K562 (cell line): ENCODE results near the gene ZFP36. TPM values are rescaled to one million over a fixed set of nuclear protein-coding genes. Genes with fewer than 3 reads are reported as not detected.
A peak's percentile ranks its signal among the peaks of the same experiment; 100 is the strongest.

Experiments used
- CREB1 ChIP-seq, 2 experiments: sonication (generic) in 1 of 2; formaldehyde crosslinking in 1 of 2; IDR thresholded peaks; 2 replicates each; pipeline versions ENCODE4 v1.6.1 to v1.8.0; 2012 to 2022; ENCODE audit warnings: inconsistent platforms in 1 of 2, mild to moderate bottlenecking in 1 of 2, missing genetic modification reagents in 1 of 2, moderate library complexity in 1 of 2
- ELF1 ChIP-seq: fragments of 200-800 bp; sonication (Bioruptor generic); IDR thresholded peaks from 2 replicates; pipeline ENCODE4 v1.6.1; 2016; ENCODE audit warnings: missing genetic modification characterization, missing compliant biosample characterization
- GABPB2 ChIP-seq: fragments of 250-450 bp; sonication (Bioruptor Pico); conservative IDR thresholded peaks from 2 replicates; pipeline ENCODE4 v1.5.1; 2021; ENCODE audit warnings: mild to moderate bottlenecking
- HIVEP1 ChIP-seq: fragments of 250-450 bp; sonication (Bioruptor Pico); IDR thresholded peaks from 2 replicates; pipeline ENCODE4 v1.4.0; 2020; ENCODE audit warnings: mild to moderate bottlenecking
- NR2C1 ChIP-seq, 2 experiments: fragments of 450-650 bp; IDR thresholded peaks; 2 replicates each; pipeline ENCODE4 v1.6.1; 2017; ENCODE audit warnings: mild to moderate bottlenecking in 2 of 2, antibody characterized with exemption in 1 of 2, inconsistent platforms in 1 of 2, missing compliant biosample characterization in 1 of 2, missing genetic modification characterization in 1 of 2
- RFX7 ChIP-seq: fragments of 250-450 bp; sonication (Bioruptor Pico); IDR thresholded peaks from 2 replicates; pipeline ENCODE4 v1.5.1; 2021; ENCODE audit warnings: mild to moderate bottlenecking
- TGIF2 ChIP-seq: sonication (generic); formaldehyde crosslinking; IDR thresholded peaks from 2 replicates; pipeline ENCODE4 v1.8.1; 2022; ENCODE audit warnings: mild to moderate bottlenecking, missing genetic modification reagents, moderate library complexity
- ZBTB8A ChIP-seq: fragments of 450-650 bp; IDR thresholded peaks from 2 replicates; pipeline ENCODE4 v1.6.1; 2018; ENCODE audit warnings: mild to moderate bottlenecking, moderate library complexity; ENCODE audit not compliant: partially characterized antibody
- ZC3H4 ChIP-seq: sonication (generic); formaldehyde crosslinking; IDR thresholded peaks from 2 replicates; pipeline ENCODE4 v1.9.0; 2021; ENCODE audit warnings: missing genetic modification reagents, borderline replicate concordance
- ZNF134 ChIP-seq: fragments of 250-450 bp; sonication (Bioruptor Pico); conservative IDR thresholded peaks from 2 replicates; pipeline ENCODE4 v1.4.0; 2020
- ZNF408 ChIP-seq: fragments of 250-450 bp; sonication (Bioruptor Pico); IDR thresholded peaks from 2 replicates; pipeline ENCODE4 v1.4.0; 2020; ENCODE audit warnings: low read depth, mild to moderate bottlenecking, moderate library complexity
- ZNF785 ChIP-seq: fragments of 250-450 bp; sonication (Bioruptor Pico); IDR thresholded peaks from 2 replicates; pipeline ENCODE4 v1.4.0; 2020; ENCODE audit warnings: mild to moderate bottlenecking
- ZSCAN29 ChIP-seq: fragments of 450-650 bp; IDR thresholded peaks from 2 replicates; pipeline ENCODE4 v1.6.1; 2017
- polyA plus RNA-seq, 8 experiments: library from polyadenylated mRNA; depleted of rRNA in 4 of 8; stranded (reverse) in 5 of 8; unstranded in 3 of 8; fragments of >200 nt; fragmentation: Nextera tagmentation in 2 of 8; fragmentation: Illumina TruSeq in 1 of 8; extraction: Ambion mirVana in 2 of 8; extraction: Trizol in 1 of 8; gene quantifications; 2 replicates each; pipeline versions ENCODE4 v1.2.1 to v1.2.3, GENCODE V29; 2011 to 2014; ENCODE audit warnings: inconsistent platforms in 1 of 8, missing spikeins in 1 of 8
- total RNA-seq, 7 experiments: library from RNA; depleted of rRNA in 6 of 7; stranded (reverse); fragments of >200 nt in 6 of 7; fragmentation: Illumina TruSeq in 2 of 7; extraction: Trizol in 2 of 7; gene quantifications; 2 replicates each; pipeline versions ENCODE4 v1.2.1 to v1.2.3, GENCODE V29; 2011 to 2021; ENCODE audit warnings: low replicate concordance in 1 of 7
- TF ChIP-seq, protein P1 (sequence below), 2 experiments: IDR thresholded peaks; 2 replicates each; pipeline ENCODE4 v1.6.1; 2012; ENCODE audit warnings: improper control_type of control experiment in 2 of 2, low read depth in 2 of 2, low read length in 2 of 2, borderline replicate concordance in 1 of 2
- TF ChIP-seq, protein P2 (sequence below): fragments of 450-650 bp; formaldehyde crosslinking; IDR thresholded peaks from 2 replicates; pipeline ENCODE4 v1.4.0; 2020; ENCODE audit warnings: mild to moderate bottlenecking, moderate library complexity
- TF ChIP-seq, protein P3 (sequence below): fragments of 250-450 bp; sonication (Bioruptor Pico); IDR thresholded peaks from 2 replicates; pipeline ENCODE4 v1.4.0; 2020; ENCODE audit warnings: mild to moderate bottlenecking
- TF ChIP-seq, protein P4 (sequence below): sonication (generic); formaldehyde crosslinking; IDR thresholded peaks from 2 replicates; pipeline ENCODE4 v1.8.1; 2023; ENCODE audit warnings: missing genetic modification reagents, mild to moderate bottlenecking, borderline replicate concordance

ZFP36 gene
- total and polyA plus RNA-seq, 9 of the 15 experiments (the other 6 are each of a cell fraction or from before 2014, with no cell fraction given) = 1.0 to 20.1 (median 3.5) TPM

DNA sequence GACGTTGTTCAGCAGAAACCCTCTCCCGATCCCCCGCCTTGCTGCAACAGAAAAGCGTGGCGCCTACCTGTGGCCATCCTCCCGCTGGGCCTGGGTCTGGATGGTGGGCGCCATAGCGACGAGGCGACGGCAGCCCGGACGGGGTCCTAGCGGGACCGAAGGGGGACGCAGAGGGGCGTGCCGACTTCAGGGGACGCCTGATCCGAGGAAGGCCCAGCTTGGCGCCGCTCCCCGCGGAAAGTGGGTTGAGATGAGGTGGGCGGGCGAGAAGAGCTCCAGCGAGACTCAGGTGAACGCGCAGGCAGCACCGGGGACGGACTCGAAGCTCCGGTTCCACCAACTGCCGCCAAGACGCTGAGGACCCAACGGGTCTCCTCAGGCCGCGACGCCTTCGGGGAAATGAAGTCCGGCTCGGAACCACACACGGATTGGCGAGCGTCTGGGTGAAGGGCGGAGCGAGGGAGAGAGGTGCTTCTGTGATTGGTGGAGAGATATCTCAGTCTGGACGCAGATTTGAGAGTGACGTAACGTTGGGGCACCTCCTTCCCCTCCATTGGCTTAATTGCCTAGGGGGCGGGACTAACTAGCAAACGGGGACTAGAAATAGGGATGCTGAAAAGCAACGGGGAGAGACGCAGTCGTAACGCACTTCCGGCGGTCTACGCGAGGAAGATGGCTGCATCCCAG, 15.8 kb upstream of the ZFP36 start, which contains the start of the genes MED29 and PAF1 (continued):
- no peak for TF ChIP-seq NR2C1 (IDR thresholded peaks at IDR 0.05)
- peak; percentile 74 for TF ChIP-seq NR2C1 (tag; IDR thresholded peaks at IDR 0.05)
- TF ChIP-seq, protein P1, sequence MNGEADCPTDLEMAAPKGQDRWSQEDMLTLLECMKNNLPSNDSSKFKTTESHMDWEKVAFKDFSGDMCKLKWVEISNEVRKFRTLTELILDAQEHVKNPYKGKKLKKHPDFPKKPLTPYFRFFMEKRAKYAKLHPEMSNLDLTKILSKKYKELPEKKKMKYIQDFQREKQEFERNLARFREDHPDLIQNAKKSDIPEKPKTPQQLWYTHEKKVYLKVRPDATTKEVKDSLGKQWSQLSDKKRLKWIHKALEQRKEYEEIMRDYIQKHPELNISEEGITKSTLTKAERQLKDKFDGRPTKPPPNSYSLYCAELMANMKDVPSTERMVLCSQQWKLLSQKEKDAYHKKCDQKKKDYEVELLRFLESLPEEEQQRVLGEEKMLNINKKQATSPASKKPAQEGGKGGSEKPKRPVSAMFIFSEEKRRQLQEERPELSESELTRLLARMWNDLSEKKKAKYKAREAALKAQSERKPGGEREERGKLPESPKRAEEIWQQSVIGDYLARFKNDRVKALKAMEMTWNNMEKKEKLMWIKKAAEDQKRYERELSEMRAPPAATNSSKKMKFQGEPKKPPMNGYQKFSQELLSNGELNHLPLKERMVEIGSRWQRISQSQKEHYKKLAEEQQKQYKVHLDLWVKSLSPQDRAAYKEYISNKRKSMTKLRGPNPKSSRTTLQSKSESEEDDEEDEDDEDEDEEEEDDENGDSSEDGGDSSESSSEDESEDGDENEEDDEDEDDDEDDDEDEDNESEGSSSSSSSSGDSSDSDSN (IDR thresholded peaks at IDR 0.05; ENCODE audit: borderline replicate concordance in 1 of 2, low read depth in 2 of 2, low read length in 2 of 2) = 0 out of 4 replicates have a peak, but pooled peaks of 1 of the 2 experiments have one; percentile 37
- no peak for TF ChIP-seq RFX7 (CRISPR knock-in tag)
- no peak for TF ChIP-seq ZSCAN29
- TF ChIP-seq TGIF2 (CRISPR knock-in tag) = no peak
- peak; percentile 88 for TF ChIP-seq CREB1 (IDR thresholded peaks at IDR 0.05)
- peak; percentile 95 for TF ChIP-seq CREB1 (CRISPR knock-in tag; IDR thresholded peaks at IDR 0.05)
- TF ChIP-seq, protein P2, sequence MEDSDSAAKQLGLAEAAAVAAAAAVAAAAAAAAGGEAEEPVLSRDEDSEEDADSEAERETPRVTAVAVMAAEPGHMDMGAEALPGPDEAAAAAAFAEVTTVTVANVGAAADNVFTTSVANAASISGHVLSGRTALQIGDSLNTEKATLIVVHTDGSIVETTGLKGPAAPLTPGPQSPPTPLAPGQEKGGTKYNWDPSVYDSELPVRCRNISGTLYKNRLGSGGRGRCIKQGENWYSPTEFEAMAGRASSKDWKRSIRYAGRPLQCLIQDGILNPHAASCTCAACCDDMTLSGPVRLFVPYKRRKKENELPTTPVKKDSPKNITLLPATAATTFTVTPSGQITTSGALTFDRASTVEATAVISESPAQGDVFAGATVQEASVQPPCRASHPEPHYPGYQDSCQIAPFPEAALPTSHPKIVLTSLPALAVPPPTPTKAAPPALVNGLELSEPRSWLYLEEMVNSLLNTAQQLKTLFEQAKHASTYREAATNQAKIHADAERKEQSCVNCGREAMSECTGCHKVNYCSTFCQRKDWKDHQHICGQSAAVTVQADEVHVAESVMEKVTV (CRISPR knock-in tag) = no peak
- TF ChIP-seq HIVEP1 = no peak
- TF ChIP-seq, protein P3, sequence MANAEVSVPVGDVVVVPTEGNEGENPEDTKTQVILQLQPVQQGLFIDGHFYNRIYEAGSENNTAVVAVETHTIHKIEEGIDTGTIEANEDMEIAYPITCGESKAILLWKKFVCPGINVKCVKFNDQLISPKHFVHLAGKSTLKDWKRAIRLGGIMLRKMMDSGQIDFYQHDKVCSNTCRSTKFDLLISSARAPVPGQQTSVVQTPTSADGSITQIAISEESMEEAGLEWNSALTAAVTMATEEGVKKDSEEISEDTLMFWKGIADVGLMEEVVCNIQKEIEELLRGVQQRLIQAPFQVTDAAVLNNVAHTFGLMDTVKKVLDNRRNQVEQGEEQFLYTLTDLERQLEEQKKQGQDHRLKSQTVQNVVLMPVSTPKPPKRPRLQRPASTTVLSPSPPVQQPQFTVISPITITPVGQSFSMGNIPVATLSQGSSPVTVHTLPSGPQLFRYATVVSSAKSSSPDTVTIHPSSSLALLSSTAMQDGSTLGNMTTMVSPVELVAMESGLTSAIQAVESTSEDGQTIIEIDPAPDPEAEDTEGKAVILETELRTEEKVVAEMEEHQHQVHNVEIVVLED (CRISPR knock-in tag) = 0 out of 2 replicates have a peak, but pooled peaks have one; percentile 26
- TF ChIP-seq ZNF785 = no peak
- no peak; the same call in 1 of the 2 replicates for TF ChIP-seq ELF1 (tag)
- TF ChIP-seq ZNF134 = 0 out of 2 replicates have a peak, but pooled peaks have one; percentile 11
- TF ChIP-seq GABPB2 (CRISPR knock-in tag) = no peak
- TF ChIP-seq ZC3H4 = no peak
- TF ChIP-seq, protein P4, sequence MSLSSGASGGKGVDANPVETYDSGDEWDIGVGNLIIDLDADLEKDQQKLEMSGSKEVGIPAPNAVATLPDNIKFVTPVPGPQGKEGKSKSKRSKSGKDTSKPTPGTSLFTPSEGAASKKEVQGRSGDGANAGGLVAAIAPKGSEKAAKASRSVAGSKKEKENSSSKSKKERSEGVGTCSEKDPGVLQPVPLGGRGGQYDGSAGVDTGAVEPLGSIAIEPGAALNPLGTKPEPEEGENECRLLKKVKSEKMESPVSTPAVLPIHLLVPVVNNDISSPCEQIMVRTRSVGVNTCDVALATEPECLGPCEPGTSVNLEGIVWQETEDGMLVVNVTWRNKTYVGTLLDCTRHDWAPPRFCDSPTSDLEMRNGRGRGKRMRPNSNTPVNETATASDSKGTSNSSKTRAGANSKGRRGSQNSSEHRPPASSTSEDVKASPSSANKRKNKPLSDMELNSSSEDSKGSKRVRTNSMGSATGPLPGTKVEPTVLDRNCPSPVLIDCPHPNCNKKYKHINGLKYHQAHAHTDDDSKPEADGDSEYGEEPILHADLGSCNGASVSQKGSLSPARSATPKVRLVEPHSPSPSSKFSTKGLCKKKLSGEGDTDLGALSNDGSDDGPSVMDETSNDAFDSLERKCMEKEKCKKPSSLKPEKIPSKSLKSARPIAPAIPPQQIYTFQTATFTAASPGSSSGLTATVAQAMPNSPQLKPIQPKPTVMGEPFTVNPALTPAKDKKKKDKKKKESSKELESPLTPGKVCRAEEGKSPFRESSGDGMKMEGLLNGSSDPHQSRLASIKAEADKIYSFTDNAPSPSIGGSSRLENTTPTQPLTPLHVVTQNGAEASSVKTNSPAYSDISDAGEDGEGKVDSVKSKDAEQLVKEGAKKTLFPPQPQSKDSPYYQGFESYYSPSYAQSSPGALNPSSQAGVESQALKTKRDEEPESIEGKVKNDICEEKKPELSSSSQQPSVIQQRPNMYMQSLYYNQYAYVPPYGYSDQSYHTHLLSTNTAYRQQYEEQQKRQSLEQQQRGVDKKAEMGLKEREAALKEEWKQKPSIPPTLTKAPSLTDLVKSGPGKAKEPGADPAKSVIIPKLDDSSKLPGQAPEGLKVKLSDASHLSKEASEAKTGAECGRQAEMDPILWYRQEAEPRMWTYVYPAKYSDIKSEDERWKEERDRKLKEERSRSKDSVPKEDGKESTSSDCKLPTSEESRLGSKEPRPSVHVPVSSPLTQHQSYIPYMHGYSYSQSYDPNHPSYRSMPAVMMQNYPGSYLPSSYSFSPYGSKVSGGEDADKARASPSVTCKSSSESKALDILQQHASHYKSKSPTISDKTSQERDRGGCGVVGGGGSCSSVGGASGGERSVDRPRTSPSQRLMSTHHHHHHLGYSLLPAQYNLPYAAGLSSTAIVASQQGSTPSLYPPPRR (CRISPR knock-in tag) = no peak
- no peak for TF ChIP-seq ZNF408 (CRISPR knock-in tag)
- no peak for TF ChIP-seq ZBTB8A
